A673 (cell line): ENCODE measurements around the gene CSF2RB. TPM values are rescaled to one million over a fixed set of nuclear protein-coding genes. Genes with fewer than 3 reads are reported as not detected.

ENCODE experiments used
- BruUV-seq: library from RNA; stranded (reverse); fragments of 400-500 nt; replicated peaks from 2 replicates; lab custom pipeline; 2021; lab: Mats Ljungman, UMichigan
- CTCF ChIA-PET: fragments of 300-600 bp; sonication (Branson Sonifier 250); formaldehyde crosslinking; loops from one replicate; lab custom pipeline; 2022; ENCODE audit warnings: antibody characterized with exemption; lab: Charles Lee
- POLR2A ChIA-PET: fragments of 300-600 bp; sonication (Branson Sonifier 250); formaldehyde crosslinking; loops from one replicate; lab custom pipeline; 2022; ENCODE audit warnings: antibody characterized with exemption; ENCODE audit not compliant: low non-redundant PET; lab: Charles Lee
- DNase-seq: peaks from one replicate; pipeline ENCODE4 v3.0.0-alpha.2; 2015; ENCODE audit warnings: low spot score
- H3K27ac ChIP-seq: fragments of 200-600 bp; sonication (generic); 2 replicates; pipeline ENCODE4 v1.5.1; 2016; ENCODE audit warnings: mixed run types, low read depth, mild to moderate bottlenecking, mixed read lengths, antibody characterized with exemption, low read length; ENCODE audit not compliant: poor library complexity, severe bottlenecking
- H3K27me3 ChIP-seq: fragments of 200-600 bp; sonication (generic); replicated peaks from 2 replicates; pipeline ENCODE4 v1.6.1; 2017; ENCODE audit warnings: mixed run types, low read depth, mild to moderate bottlenecking, mixed read lengths, antibody characterized with exemption, low read length; ENCODE audit not compliant: insufficient read depth, poor library complexity
- H3K36me3 ChIP-seq: fragments of 200-600 bp; sonication (generic); 2 replicates; pipeline ENCODE4 v1.6.1; 2016; ENCODE audit warnings: mixed run types, mild to moderate bottlenecking, mixed read lengths, antibody characterized with exemption, low read length; ENCODE audit not compliant: insufficient read depth, poor library complexity, severe bottlenecking
- H3K4me1 ChIP-seq: fragments of 200-600 bp; sonication (generic); 2 replicates; pipeline ENCODE4 v1.6.1; 2017; ENCODE audit warnings: mixed run types, mild to moderate bottlenecking, mixed read lengths, antibody characterized with exemption, low read length; ENCODE audit not compliant: insufficient read depth, poor library complexity, severe bottlenecking
- H3K4me3 ChIP-seq: fragments of 200-600 bp; sonication (generic); 2 replicates; pipeline ENCODE4 v1.5.1; 2016; ENCODE audit warnings: low read depth, mixed run types, mild to moderate bottlenecking, mixed read lengths, low read length; ENCODE audit not compliant: poor library complexity, severe bottlenecking
- H3K9me3 ChIP-seq: fragments of 200-600 bp; sonication (generic); 2 replicates; pipeline ENCODE4 v1.6.1; 2016; ENCODE audit warnings: mixed run types, low read depth, mild to moderate bottlenecking, mixed read lengths, antibody characterized with exemption, low read length; ENCODE audit not compliant: poor library complexity, severe bottlenecking
- CTCF ChIP-seq: fragments of 300-800, 200-600 bp; sonication (generic); conservative IDR thresholded peaks from 2 replicates; pipeline ENCODE4 v1.5.1; 2017; ENCODE audit warnings: low read depth, mild to moderate bottlenecking, antibody characterized with exemption, low read length, moderate library complexity, mixed read lengths
- EZH2 ChIP-seq: fragments of 200-600 bp; sonication (generic); IDR thresholded peaks from 2 replicates; pipeline ENCODE4 v1.6.1; 2017; ENCODE audit warnings: borderline replicate concordance, low read depth, mild to moderate bottlenecking, mixed read lengths, antibody characterized with exemption, low read length; ENCODE audit not compliant: poor library complexity, severe bottlenecking
- intact Hi-C: fragments of 100-400 bp; cut with micrococcal nuclease; formaldehyde crosslinking; loops from one replicate; pipeline ENCODE4 v1.10.0; 2022; ENCODE audit not compliant: unreplicated experiment
- total RNA-seq: library from RNA; stranded (reverse); gene quantifications from 2 replicates; pipeline ENCODE4 v1.2.3, GENCODE V29; 2021

CSF2RB gene
- total RNA-seq, 1 experiment from 2014 or later = not detected

DNA sequence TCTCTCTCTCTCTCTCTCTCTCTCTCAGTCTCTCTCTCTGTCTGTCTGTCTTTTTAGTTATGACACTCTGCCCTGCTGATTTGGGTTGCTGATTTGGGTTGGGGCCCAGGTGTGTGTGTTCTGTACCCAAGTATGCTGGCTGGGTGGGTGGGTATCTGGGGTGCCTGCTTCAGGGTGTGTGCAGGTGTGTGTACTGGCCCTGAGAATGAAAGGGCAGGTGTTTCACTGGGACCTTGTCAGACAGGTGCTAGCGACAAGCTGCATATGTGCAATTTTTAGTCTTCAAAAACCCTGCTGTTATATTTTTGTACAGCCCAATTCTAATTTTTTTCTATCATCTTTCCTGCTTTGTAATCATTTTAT, 943 bp downstream of the CSF2RB start:
- DNase-seq = no peak
- Histone ChIP-seq H3K4me3 (no peak overlapping the region), H3K27me3 (peaks cover 50% of the 10 kb centered on the region), H3K9me3 (no peaks in the 10 kb centered on the region), H3K27ac (no peak overlapping the region), H3K36me3 (no peaks in the 10 kb centered on the region), H3K4me1 (no peaks in the 10 kb centered on the region)
- TF ChIP-seq EZH2 = no peak
- ChIA-PET CTCF (no interaction called here), POLR2A (no interaction called here)
- BruUV-seq = no TSS peak
- intact Hi-C loops = no loop called here

DNA sequence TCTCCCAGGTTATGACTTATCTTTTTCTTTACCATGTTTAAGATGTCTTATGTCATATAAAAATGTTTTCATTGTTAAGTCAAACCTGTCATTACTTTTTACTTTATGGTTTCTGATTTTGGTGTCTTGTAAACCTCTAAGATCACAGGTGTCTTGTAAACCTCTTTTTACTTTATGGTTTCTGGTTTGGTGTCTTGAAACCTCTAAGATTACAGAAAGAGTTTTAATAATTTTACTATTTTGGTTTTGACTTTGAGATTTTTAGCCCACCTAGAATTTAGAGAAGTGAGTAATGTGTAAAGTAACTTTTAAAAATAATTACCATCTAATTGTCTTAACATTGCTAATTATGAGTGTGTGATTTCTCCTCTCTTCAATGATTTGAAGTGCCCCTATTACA, 2.6 kb downstream of the CSF2RB start:
- Histone ChIP-seq H3K27ac (no peak overlapping the region), H3K4me3 (no peak overlapping the region), H3K4me1 (no peaks in the 10 kb centered on the region), H3K9me3 (no peaks in the 10 kb centered on the region), H3K27me3 (peaks cover 34% of the 10 kb centered on the region), H3K36me3 (no peaks in the 10 kb centered on the region)
- no peak for TF ChIP-seq CTCF
- TF ChIP-seq EZH2 = no peak
- ChIA-PET POLR2A (no interaction called here), CTCF (no interaction called here)
- intact Hi-C loops = no loop called here
- no TSS peak for BruUV-seq
- no peak for DNase-seq

- no peak overlapping the region for H3K4me3 ChIP-seq
- no peaks in the 10 kb centered on the region for H3K9me3 ChIP-seq
Measured at GRCh38 chr22:36918586-36919284, 5.3 kb downstream of the CSF2RB start.

More at GRCh38 chr22:36918586-36919284, 5.3 kb downstream of the CSF2RB start:
- H3K27ac ChIP-seq = no peak overlapping the region
- peaks cover 26% of the 10 kb centered on the region for H3K27me3 ChIP-seq
- ChIA-PET CTCF (no interaction called here), POLR2A (interaction anchor here (0.6 kb wide), 1 partner anchor 107 kb away, joined by 6 read pairs; no protein-coding TSS in a partner anchor)
- TF ChIP-seq CTCF (no peak), EZH2 (no peak)
- BruUV-seq = no TSS peak
- no peaks in the 10 kb centered on the region for H3K4me1 ChIP-seq
- no peaks in the 10 kb centered on the region for H3K36me3 ChIP-seq
- no peak for DNase-seq
- intact Hi-C loops = no loop called here
